Measurements from ENCODE around the gene PERP. TPM values are rescaled to one million over a fixed set of nuclear protein-coding genes. Genes with fewer than 3 reads are reported as not detected.
"Not testable (repeated sequence)": the region's sequence is repeated elsewhere in the genome, so short reads cannot be mapped to it uniquely, and the experiment has no call there.

PERP gene
- total RNA-seq, 1 experiment from 2014 or later, result 348 TPM

DNA sequence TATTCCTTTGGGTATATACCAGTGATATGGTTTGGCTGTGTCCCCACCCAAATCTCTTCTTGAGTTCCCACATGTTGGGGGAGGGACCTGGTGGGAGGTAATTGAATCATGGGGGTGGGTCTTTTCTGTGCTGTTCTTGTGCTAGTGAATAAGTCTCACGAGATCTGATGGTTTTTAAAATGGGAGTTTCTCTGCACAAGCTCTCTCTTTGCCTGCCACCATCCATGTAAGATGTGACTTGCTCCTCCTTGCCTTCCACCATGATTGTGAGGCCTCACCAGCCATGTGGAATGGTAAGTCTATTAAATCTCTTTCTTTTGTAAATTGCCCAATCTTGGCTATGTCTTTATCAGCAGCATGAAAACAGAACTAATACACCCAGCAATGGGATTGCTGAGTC, 12.0 kb upstream of the PERP start:
- H3K4me1 ChIP-seq (ENCODE audit: control insufficient read depth, insufficient read depth, low read length); ATAC-seq; H3K9me3 ChIP-seq (ENCODE audit: control insufficient read depth, insufficient read depth, low read depth, low read length); H3K27ac ChIP-seq (ENCODE audit: low read length); DNase-seq (ENCODE audit: low read depth, low spot score); H3K4me3 ChIP-seq (ENCODE audit: low read depth in 2 of 2, low read length in 2 of 2); H3K27me3 ChIP-seq (ENCODE audit: control insufficient read depth, insufficient read depth, low read length); BruUV-seq (replicated peaks); H3K36me3 ChIP-seq (ENCODE audit: control insufficient read depth, insufficient read depth, low read length); in situ Hi-C loops (cut with HindIII; ENCODE audit: low pct_unique_long_range_greater_than_20kb, low sequenced_read_pairs): not testable (repeated sequence)
- ChIA-PET POLR2A (interaction anchor here (0.7 kb wide), 1 partner anchor 362 kb away, joined by 3 read pairs; no protein-coding TSS in a partner anchor), CTCF (interaction anchor here (0.7 kb wide), 1 partner anchor 1245 kb away, joined by 3 read pairs; no protein-coding TSS in a partner anchor)
- intact Hi-C loops (cut with micrococcal nuclease; ENCODE audit: unreplicated experiment), result loop anchor here (5.0 to 10.0 kb wide), 6 partner anchors 93 to 646 kb away; no protein-coding TSS in a partner anchor

- intact Hi-C loops (cut with micrococcal nuclease; ENCODE audit: unreplicated experiment) (loop anchor here (5.0 to 10.0 kb wide), 6 partner anchors 95 to 647 kb away; no protein-coding TSS in a partner anchor), in situ Hi-C loops (cut with HindIII; ENCODE audit: low pct_unique_long_range_greater_than_20kb, low sequenced_read_pairs) (no loop called here)
- no TSS peak for BruUV-seq (replicated peaks)
- no peak overlapping the region for H3K4me3 ChIP-seq (ENCODE audit: low read depth in 2 of 2, low read length in 2 of 2)
- H3K4me1 ChIP-seq (ENCODE audit: control insufficient read depth, insufficient read depth, low read length), result no peaks in the 10 kb centered on the region
- POLR2A ChIA-PET, result no interaction called here
- H3K27me3 ChIP-seq (ENCODE audit: control insufficient read depth, insufficient read depth, low read length), result peaks cover 2% of the 10 kb centered on the region; the same call in 1 of the 2 replicates
- no peak for TF ChIP-seq SIN3A (IDR thresholded peaks at IDR 0.05; ENCODE audit: borderline replicate concordance, insufficient read depth, low read depth, low read length)
- no peak for TF ChIP-seq CTCF (IDR thresholded peaks at IDR 0.05)
- no peak for TF ChIP-seq REST (IDR thresholded peaks at IDR 0.05; ENCODE audit: insufficient read depth in 1 of 2, low read depth in 2 of 2, low read length in 1 of 2)
- no peak for TF ChIP-seq TCF7L2 (IDR thresholded peaks at IDR 0.05; ENCODE audit: low read depth, low read length)
- no peak for TF ChIP-seq POLR2AphosphoS5 (IDR thresholded peaks at IDR 0.05; ENCODE audit: low read depth, low read length)
- DNase-seq (ENCODE audit: low read depth, low spot score) (no peak), ATAC-seq (no peak)
- H3K9me3 ChIP-seq (ENCODE audit: control insufficient read depth, insufficient read depth, low read depth, low read length), result no peaks in the 10 kb centered on the region
- no peak overlapping the region for H3K27ac ChIP-seq (ENCODE audit: low read length)
- CTCF ChIA-PET, result interaction anchor here (0.5 kb wide), 1 partner anchor 287 kb away, joined by 3 read pairs; the partner anchor contains the start of gene HEBP2
- H3K36me3 ChIP-seq (ENCODE audit: control insufficient read depth, insufficient read depth, low read length), result no peaks in the 10 kb centered on the region
Observed at GRCh38 chr6:138117376-138117914, 10.2 kb upstream of the PERP start.

DNA sequence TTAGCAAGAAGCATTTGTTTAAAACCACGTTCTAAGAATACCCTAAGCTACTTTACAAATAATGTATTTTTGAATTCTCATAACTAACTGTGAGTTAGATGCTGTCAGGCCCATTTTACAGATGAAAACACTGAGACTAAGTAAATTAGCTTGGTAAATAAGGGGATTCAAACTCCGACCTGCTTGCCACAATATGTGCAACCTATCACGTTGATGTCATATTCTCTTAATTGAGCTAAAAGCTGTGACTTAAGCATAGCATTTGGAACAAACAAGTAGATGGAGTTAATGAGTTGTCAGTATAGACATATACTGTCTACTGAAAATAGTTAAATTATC, 9.4 kb upstream of the PERP start:
- ATAC-seq (no peak), DNase-seq (ENCODE audit: low read depth, low spot score) (no peak)
- intact Hi-C loops (cut with micrococcal nuclease; ENCODE audit: unreplicated experiment) (loop anchor here (5.0 to 10.0 kb wide), 6 partner anchors 96 to 648 kb away; no protein-coding TSS in a partner anchor), in situ Hi-C loops (cut with HindIII; ENCODE audit: low pct_unique_long_range_greater_than_20kb, low sequenced_read_pairs) (no loop called here)
- TF ChIP-seq REST (IDR thresholded peaks at IDR 0.05; ENCODE audit: insufficient read depth in 1 of 2, low read depth in 2 of 2, low read length in 1 of 2) (no peak), POLR2AphosphoS5 (IDR thresholded peaks at IDR 0.05; ENCODE audit: low read depth, low read length) (no peak), CTCF (IDR thresholded peaks at IDR 0.05) (no peak), SIN3A (IDR thresholded peaks at IDR 0.05; ENCODE audit: borderline replicate concordance, insufficient read depth, low read depth, low read length) (no peak), TCF7L2 (IDR thresholded peaks at IDR 0.05; ENCODE audit: low read depth, low read length) (no peak)
- Histone ChIP-seq H3K4me3 (ENCODE audit: low read depth in 2 of 2, low read length in 2 of 2) (no peak overlapping the region), H3K27ac (ENCODE audit: low read length) (no peak overlapping the region), H3K36me3 (ENCODE audit: control insufficient read depth, insufficient read depth, low read length) (no peaks in the 10 kb centered on the region), H3K4me1 (ENCODE audit: control insufficient read depth, insufficient read depth, low read length) (no peaks in the 10 kb centered on the region), H3K27me3 (ENCODE audit: control insufficient read depth, insufficient read depth, low read length) (peaks cover 2% of the 10 kb centered on the region; the same call in 1 of the 2 replicates), H3K9me3 (ENCODE audit: control insufficient read depth, insufficient read depth, low read depth, low read length) (no peaks in the 10 kb centered on the region)
- no TSS peak for BruUV-seq (replicated peaks)
- ChIA-PET POLR2A (no interaction called here), CTCF (interaction anchor here (0.6 to 0.7 kb wide), 4 partner anchors 7 to 1014 kb away, joined by 3 to 5 read pairs (median 5); no protein-coding TSS in a partner anchor)
